HTERT RPE-1 (cell line): Measurements from ENCODE around the gene ASCC3.
"Not testable (repeated sequence)": the region's sequence is repeated elsewhere in the genome, so short reads cannot be mapped to it uniquely, and the experiment has no call there.

Source experiments
- in situ Hi-C: fragments of 300-500 bp; cut with MboI; formaldehyde crosslinking; loops from 4 replicates; pipeline ENCODE4 v1.14.3; 2020; ENCODE audit warnings: low sequenced_read_pairs

The ASCC3 gene

DNA sequence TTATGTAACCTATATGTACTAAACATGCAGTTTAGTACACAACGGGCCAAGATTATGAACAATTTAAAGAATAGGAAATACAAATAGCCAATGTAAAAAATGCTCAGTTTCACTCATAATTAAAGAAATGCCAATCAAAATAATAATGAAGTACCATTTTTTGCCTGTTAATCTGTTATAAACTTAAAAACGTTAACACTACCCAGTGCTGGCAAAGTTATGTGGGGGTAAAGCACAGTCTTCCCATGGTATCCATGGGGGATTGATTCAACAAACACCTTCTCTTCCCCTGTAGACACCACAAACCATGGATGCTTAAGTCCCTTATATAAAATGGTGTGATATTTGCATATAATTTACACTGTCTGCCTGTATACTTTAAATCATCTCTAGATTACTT is 211.1 kb downstream of the ASCC3 start:
- in situ Hi-C loops = no loop called here

DNA sequence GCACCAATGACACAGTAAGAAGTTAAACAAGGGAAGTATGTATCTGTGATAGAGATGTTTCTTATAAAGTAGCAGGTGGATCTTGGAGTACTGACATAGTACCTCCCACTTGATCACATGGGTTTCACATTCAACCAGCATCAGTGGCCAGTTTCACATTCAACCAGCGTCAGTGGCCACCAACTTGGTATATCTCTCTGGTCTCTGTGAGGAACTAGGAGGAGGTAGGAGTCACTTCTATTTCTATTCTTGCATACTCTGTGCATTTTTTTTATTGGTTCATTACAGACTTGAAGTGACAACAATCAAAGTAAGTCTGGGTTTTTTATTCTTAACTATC is 216.1 kb downstream of the ASCC3 start:
- in situ Hi-C loops = no loop called here

DNA sequence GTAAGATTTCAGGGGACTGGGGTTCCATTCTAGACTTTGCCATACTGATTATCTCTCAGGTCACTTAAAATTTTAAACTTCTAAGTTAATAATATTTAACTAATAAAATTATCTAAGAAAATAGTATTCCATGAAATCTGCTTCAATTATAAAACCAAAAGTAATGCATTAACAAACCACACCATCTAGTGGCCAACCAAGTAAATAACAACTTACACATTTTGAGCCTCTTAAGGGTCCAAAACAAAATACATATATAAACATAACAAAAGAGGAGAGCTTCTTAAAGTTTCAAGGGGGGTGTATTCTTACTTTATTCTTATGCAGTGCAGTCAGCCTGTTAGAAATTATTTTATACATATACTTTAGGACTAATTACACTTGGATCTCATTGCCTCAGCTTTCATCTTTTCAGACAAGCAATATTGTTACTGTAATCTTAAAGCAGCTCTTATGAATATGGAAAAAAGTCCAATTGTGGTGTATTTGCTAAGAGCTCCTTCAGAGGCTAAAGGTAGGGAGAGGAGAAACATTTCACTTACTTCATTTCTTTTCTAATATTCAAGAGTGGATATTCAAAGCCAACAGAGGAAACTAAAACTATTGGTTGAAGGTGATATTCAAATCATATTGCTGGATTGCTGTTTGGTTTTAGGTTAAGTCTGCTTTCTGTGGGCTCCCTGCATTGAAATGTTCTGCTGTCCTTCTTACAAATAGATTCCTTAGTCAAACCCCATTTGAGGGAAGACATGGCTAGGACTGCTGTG is 216.7 kb downstream of the ASCC3 start:
- in situ Hi-C loops = no loop called here

DNA sequence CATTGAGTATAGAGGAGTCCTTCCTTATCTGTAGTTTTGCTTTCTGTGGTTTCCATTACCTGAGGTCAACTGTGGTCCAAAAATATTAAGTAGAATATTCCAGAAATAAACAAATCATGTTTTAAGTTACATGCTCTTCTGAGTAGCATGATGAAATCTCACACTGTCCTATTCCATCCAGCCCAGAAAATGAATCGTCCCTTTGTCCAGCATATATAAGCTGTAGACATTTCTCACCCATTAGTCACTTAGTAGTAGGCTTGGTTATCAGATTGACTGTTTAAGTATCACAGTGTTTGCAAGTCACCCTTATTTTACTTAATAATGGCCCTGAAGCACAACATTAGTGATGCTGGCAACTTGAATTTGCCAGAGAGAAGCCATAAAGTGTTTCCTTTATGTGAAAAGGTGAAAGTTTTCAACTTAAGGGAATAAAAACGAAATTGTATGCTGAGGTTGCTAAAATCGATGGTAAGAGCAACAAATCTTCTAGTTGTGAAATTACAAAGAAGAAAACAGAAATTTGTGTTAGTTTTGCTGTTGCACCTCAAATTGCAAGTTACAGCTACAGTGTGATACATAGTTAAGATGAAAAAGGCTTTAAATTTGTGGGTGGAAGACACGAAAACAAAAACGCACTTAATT is 217.8 kb downstream of the ASCC3 start:
- in situ Hi-C loops = no loop called here

DNA sequence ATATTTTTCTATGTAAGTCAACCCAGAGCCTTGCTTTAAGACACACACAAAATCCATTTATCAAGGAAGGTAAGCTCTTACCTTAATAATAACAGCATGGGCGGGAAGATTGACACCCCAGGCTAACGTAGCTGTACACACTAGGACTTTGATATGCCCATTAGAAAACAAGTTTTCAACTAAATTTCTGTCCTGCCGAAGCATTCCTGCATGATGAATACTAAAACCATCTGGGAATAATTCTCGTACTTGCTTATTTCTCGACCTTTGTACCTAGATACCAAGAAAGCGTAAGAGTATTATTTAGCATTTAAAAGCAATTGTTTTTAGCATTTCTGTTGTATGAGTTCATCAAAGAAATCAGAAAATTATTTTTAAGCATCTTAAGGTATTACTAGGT is 218.9 kb downstream of the ASCC3 start:
- in situ Hi-C loops = no loop called here

DNA sequence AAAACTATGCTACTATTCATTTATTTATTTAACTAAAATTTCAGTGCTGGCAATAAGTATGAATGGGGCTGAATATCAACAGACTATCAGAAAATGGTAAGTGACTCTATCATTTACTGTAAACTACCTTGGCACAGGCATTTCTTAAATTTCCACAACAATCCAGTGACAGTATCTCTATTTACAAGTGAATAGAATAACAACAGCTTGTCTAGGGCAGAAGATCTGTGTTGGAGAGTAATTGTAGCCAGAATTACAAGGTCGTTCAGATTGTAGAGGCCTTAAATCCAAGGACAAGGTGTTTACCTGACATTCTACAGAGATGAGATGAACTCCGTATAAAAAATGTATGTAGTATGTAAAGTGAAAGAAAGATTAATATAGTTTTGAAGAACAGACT is 222.6 kb downstream of the ASCC3 start:
- in situ Hi-C loops = no loop called here

DNA sequence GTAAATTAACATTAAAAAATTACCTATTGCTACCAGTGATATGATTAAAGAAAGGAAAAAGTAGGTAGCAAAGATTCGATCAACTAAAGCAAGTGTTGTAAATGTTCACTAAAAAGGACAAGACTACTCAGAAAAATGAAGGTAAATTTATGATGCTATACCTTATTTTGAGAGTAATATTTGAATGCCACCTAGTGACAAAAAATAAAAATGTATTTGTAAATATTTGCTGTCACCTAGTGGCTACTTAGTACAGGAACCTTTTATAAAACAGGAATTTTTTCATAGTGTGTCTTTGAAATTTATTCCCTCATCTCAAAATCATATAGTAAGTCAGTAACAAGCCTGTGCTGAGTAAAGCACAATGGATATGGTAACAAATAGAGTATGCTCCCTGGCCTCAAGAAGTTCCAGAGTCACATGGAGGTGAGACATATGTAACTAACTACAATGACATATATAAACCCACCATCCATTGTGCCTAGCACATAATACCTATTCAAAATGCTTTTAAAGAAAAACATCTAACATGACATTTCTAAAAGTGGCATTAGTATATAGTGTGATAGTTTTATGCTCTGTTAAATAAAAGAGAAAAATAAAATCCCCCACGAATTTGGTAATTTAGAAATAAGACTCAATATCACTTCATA is 223.3 kb downstream of the ASCC3 start:
- in situ Hi-C loops = no loop called here

DNA sequence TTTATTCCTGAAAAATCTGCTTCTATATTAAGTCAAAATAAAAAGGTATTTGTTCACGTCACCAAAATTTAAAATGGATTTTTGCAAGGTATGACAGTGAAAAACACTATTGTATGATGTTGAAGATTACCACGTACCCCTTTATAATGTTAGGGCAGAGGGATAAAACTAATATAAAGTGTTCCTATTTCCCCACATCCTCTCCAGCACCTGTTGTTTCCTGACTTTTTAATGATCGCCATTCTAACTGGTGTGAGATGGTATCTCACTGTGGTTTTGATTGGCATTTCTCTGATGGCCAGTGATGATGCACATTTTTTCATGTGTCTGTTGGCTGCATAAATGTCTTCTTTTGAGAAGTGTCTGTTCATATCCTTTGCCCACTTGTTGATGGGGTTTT is 240.0 kb downstream of the ASCC3 start:
- in situ Hi-C loops = not testable (repeated sequence)

DNA sequence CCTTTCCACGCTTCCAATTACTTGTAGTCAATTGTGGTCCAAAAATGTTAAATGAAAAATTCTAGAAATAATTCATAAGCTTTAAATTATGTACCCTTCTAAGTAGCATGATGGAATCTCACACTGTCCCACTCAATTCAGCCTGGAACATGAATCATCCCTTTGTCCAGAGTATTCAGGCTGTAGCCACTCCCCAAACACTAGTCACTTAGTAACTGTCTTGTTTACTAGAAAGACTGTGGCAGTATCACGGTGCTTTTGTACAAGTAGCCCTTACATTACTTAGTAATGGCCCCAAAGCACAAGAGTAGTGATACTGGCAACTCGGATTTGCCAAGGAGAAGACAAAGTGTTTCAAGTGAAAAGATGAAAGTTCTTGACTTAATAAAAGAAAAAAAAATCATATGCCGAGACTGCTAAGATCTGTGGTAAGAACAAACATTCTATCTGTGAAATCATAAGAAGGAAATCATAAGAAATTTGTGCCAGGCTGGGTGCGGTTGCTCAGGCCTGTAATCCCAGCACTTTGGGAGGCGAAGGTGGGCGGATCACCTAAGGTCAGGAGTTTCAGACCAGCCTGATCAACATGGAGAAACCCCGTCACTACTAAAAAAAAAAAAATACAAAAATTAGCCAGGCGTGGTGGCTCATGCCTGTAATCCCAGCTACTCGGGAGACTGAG is 247.9 kb downstream of the ASCC3 start:
- in situ Hi-C loops = no loop called here

DNA sequence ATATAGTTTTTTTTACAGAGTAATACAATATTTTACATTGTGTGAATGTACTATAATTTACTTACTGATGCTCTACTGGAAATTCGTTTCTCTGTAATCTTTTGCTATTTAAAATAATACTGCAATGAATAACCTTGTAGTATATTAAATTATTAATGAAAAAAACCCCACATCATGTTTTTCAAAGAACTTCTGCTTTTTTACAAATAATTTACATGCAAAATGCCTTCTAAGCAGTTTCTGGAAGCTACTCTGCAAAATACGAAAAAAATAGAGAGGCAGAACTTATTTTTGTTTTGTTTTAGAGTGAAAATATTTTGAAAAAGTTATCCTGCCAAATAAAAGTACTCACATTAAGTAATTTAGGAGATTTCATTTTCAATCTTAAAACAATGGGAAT is 250.6 kb downstream of the ASCC3 start:
- in situ Hi-C loops = no loop called here

DNA sequence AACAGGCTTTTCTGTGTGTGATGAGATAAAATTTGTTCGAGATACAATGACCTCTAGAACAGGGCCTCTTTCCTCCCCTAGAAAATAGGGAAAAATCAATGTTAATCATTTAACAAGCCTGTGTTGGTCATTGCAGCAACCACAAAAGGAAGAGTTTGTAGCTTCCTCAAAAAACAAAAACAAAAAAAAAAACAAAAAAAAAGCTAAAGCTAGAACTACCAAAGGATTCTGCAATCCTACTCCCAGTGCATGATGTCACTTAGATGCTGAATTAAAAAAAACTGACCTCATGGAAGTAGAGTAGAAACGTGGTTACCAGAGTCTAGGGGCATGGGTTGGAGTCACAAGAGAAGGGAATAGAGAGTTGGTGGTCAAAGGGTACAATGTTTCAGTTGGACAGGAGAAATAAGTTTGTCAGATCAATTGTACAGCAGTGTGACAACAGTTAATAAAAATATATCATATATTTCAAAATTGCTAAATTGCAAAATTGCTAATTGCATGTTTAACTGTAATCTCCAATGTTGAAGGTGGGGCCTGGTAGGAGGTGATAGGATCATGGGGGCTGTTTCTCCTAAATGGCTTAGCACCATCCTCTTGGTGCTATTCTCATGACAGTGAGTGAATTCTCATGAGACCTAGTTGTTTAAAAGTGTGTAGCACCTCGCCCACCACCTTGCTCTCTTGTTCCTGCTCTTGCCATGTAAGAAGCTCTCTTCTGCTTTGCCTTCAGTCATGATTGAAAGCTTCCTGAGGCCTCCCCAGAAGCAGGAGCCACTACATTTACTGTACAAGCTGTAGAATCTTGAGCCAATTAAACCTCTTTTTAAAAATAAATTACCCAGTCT is 253.0 kb downstream of the ASCC3 start:
- in situ Hi-C loops = no loop called here

DNA sequence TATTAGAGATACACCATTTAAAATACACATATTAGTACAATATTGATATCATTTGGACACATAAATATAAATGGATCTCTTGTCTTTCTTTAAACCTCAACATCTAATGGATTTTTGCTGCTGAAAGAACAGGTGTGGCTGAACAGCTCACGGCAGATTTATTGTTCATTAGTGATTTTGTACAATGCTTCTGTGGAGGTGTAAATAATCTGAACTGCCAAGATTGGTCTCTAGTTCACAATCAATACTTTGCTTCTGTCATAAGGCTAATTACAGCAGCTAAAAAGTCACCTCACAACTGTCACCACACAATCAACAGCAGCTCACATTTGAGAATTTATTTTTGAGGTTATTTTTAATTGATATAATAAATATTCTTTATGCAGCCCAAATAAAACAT is 254.4 kb downstream of the ASCC3 start:
- in situ Hi-C loops = no loop called here

DNA sequence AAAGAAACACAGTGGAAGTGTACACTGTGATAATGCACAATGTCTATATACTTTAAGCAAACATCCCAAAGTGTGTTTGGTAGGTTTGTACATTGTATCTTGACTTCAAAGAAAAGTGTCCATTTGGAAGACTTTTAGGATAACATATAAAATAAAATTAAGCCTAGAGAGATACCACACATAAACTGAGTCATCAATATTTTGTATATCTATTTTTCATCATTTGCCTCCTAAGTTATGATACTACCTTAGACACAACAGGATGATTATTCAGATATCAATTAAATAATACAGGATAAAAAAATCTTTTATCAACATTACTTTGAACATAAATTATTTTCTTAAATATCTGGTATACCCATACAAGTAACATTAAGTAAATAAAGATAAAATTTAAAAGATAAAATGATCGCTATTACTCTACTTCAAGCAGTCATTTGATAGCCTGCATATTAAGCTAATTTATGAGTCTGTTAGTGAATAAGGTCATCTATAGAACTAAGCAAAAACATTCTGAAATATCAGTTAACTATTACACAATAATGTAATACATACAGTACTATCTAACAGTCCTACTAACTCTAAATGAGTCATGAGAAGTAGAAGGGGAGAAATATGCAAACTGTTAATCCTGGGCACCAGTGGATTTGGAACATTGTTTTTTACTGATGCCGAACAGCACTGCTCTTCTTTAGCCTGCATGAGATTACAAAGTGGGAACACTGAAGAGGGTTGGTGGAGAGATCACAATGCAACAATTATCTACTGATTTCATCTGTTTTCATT is 258.0 kb downstream of the ASCC3 start:
- in situ Hi-C loops = no loop called here

DNA sequence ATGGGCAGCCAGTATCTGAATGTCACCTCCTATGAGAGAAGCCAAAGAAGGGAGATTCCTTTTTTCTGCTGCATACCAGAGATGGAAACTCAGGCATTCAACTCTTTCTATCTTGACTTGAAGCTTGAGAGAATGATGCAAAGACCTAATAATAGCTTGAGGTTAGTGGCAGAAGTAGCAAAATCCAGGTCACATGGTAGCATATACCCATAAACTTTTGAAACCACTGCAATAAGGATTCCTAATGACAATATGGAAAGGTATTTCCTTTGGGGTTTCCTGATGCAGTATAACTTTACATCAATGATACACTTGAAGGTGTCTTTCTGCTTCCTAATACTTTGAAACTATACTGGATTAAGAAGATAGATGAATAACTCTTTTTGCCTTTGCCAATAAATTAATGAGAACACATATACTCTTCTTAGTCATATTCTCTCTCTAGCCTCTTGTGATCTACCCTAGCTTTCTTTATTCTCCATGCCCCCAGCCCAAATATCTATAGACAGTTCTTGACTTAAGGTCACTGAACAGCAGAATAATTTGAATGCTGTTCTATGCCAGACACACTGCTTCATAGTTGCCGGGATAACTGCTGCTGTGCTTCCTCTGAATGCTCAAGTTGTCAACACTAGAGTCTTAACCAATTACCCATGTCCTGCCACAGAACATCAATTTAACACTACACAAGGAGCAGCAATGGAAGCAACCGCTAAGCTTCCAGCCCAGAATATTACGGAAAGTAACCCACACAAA is 260.9 kb downstream of the ASCC3 start:
- in situ Hi-C loops = no loop called here

DNA sequence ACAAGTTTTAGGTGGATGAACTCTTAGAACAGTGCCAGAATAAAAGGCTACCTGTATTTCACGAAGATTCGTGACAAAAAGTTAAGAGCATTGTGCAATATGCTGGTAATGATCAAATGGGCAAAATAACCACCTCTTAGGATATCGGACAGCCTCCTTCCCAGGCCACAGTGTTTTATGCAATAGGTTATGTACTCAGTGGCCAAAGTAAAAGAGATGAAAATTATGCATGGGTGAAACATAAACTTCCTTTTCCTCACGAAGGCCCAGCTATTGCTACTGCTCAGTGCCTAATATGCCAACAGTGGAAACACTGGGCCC is 262.8 kb downstream of the ASCC3 start:
- in situ Hi-C loops = no loop called here

DNA sequence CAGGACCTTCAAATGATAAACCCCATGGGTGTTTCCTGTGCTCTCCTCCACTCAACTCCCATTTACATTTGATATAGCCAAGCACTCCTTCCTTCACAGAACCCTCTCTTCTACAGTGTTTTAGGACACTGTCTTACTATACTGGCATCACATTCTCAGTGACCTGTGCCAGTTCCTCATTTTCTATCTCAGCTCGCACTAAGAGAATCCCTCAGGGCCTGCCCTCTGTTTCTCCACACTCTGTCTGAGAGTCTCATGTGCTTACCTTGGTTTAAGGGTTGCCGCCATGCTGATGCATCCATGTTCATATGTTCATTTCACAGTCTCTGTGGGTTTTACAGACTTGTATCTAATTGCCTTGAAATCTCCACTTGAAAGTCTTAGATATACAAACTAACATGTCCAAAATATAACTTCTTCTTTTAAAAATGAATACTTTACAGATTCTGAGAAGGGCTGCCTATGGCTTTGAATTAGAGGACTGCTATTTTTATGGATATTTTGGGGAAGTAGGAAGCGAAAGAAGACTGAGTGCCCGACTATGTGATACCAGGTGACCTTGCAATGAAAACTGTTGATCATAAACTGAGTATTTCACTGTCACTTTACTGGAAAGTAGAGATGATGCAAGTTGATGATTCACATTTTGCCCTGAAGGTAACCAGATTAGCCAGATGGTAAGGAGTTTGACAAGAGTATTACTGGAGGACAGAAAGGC is 263.3 kb downstream of the ASCC3 start:
- in situ Hi-C loops = no loop called here

DNA sequence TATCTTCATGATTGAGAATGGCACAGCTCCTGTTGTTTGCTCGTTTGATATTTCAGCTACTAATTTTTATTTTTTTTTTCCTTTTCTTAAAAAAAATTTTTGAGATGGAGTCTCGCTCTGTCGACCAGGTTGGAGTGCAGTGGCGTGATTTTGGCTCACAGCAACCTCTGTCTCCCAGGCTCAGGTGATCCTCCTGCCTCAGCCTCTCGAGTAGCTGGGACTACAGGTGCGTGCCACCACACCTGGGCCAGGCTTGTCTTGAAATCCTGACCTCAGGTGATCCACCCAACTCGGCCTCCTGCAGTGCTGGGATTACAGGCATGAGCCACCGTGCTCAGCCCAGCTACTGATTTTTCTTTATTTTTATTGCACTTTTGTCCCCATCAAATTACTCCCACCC is 266.2 kb downstream of the ASCC3 start:
- in situ Hi-C loops = no loop called here

DNA sequence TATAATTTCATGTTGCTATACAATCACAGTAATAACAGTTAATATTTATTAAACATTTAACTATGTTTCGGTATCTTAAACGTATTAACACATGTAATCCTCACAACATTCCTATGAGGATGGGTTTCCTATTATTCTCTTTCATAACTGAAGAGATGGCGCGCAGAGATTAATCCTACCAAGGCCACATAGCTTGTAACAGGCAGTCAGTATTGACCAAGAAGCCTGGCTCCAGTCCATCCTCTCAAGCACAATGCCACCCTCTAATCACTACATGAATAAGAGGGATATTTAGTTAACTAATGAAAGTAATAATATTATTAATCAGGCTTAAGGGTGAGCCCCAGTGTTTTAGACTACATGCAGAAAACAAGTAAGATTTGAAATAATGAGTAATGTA is 266.7 kb downstream of the ASCC3 start:
- in situ Hi-C loops = no loop called here

DNA sequence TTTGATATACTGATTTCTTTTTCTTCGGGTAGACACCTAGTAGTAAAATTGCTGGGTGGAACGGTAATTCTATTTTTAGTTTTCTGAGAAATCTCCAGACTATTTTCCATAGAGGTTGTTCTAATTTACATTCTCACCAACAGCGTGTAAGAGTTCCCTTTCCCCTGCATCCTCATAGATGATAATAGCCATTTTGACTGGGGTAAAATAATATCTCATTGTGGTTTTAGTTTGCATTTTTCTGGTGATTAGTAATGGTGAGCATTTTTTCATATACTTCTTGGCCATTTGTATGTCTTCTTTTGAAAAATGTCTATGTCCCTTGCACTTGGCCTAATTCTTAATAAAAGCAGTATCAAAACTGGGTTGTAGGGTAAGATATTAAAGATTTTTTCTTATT is 267.5 kb downstream of the ASCC3 start:
- in situ Hi-C loops = no loop called here
